ENCODE data around the gene FBXL7. TPM values are rescaled to one million over a fixed set of nuclear protein-coding genes. Genes with fewer than 3 reads are reported as not detected.
"Not testable (repeated sequence)": the region's sequence is repeated elsewhere in the genome, so short reads cannot be mapped to it uniquely, and the experiment has no call there.

FBXL7 gene
- total and polyA plus RNA-seq, 12 donors = 8.7 to 33.4 (median 23.5) TPM

DNA sequence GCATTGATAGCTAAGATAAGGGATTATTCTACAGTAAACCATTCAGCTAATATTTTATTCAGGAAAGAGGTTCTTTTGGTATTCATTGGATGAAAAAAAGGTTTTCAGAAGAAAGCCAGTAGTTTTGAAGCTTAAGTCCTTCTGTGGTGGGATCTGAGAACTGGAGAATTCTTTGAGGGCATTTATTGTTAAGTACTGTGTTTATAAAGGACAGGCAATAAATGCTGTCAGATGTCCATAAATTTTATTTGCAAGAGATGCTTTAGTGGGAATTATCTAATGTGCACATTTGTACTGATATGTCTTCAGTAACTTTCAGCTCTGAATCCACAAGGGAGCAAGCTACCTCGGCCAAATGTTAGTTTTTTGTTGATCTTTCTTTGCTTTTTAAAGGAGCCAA, 358.3 kb downstream of the FBXL7 start:
- intact Hi-C loops (cut with DNase I) = no loop called here

DNA sequence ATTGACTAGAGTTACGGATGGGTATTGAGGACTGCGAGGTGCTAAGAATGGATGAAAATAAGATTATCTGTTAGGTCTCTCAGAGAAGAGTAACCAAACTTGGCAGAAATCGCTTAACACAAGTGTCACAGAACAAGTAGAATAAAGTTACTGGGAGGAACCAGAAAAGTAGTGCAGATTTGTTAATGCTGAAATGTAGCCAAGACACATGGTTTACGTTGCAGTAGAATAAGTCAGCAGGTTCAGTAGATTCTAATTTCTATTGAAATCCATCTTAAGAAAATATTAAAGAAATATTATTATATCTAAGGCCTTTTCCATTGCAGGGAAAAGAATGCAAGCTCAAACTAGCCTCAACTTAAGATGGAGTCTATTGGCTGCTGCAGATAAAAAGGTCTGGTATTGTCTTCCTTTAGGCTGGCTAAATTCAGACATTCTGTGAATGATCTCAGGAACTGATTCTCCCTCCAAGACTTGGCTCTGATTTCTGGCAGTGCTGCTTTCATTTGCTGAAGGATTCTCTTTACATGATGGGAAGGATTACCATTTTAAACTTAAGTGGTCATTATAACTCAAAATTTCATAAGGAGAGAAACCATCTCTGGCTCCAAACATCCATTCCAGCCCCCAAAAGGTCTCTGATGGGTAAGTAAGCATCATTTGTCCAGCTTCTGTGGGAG, 364.7 kb downstream of the FBXL7 start:
- Histone ChIP-seq H3K27me3 (no peaks in the 10 kb centered on the region), H3K4me3 (no peak overlapping the region), H3K4me1 (peaks cover 0 to 34% (median 9%) of the 10 kb centered on the region in 9 donors), H3K9me3 (peaks cover 0 to 35% (median 0%) of the 10 kb centered on the region in 11 donors), H3K36me3 (no peaks in the 10 kb centered on the region), H3K27ac (no peak overlapping the region)
- 79 to 82% methylated on average over 4 of the region's 4 CpGs for WGBS, 2 donors
- TF ChIP-seq, protein P1, sequence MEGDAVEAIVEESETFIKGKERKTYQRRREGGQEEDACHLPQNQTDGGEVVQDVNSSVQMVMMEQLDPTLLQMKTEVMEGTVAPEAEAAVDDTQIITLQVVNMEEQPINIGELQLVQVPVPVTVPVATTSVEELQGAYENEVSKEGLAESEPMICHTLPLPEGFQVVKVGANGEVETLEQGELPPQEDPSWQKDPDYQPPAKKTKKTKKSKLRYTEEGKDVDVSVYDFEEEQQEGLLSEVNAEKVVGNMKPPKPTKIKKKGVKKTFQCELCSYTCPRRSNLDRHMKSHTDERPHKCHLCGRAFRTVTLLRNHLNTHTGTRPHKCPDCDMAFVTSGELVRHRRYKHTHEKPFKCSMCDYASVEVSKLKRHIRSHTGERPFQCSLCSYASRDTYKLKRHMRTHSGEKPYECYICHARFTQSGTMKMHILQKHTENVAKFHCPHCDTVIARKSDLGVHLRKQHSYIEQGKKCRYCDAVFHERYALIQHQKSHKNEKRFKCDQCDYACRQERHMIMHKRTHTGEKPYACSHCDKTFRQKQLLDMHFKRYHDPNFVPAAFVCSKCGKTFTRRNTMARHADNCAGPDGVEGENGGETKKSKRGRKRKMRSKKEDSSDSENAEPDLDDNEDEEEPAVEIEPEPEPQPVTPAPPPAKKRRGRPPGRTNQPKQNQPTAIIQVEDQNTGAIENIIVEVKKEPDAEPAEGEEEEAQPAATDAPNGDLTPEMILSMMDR (IDR thresholded peaks at IDR 0.05) = no peak
- intact Hi-C loops (cut with DNase I) = no loop called here
- DNase-seq (no peak), ATAC-seq (no peak)

More for the DNA sequence above, 358.3 kb downstream of the FBXL7 start:
- TF ChIP-seq, protein P1 (IDR thresholded peaks at IDR 0.05) = no peak
- H3K4me3 ChIP-seq = no peak overlapping the region
- ATAC-seq (no peak), DNase-seq (no peak)
- no peaks in the 10 kb centered on the region for H3K36me3 ChIP-seq
- H3K4me1 ChIP-seq = peaks cover 0 to 49% (median 29%) of the 10 kb centered on the region in 9 donors
- H3K9me3 ChIP-seq = peaks cover 0 to 34% (median 0%) of the 10 kb centered on the region in 11 donors
- H3K27me3 ChIP-seq = no peaks in the 10 kb centered on the region
- no peak overlapping the region for H3K27ac ChIP-seq
- 63 to 67% methylated on average over 1 of the region's 1 CpG for WGBS, 2 donors

- DNase-seq; intact Hi-C loops (cut with DNase I); ATAC-seq: not testable (repeated sequence)
Observed at GRCh38 chr5:15872259-15872658, 372.3 kb downstream of the FBXL7 start.

DNA sequence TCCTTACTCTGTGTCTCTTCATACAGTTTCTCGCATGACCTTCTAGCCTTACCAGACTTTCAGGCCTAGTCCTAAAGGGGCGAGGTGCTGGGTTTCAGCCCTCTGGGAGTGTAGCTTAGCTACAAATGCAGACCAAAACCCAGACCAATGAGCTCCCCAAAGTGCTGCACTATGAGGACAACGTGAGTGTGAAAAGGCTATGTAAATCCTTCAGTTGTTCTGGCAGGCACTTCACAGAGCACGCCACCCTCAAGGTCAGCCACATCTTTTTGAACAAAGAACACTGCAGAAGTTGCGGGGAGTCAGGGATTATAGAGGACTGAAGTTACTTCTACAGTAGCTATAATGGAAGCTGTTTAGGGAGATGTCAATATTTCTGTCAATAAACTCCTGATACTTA, 377.9 kb downstream of the FBXL7 start:
- Histone ChIP-seq H3K27me3 (no peaks in the 10 kb centered on the region), H3K36me3 (no peaks in the 10 kb centered on the region), H3K9me3 (peaks cover 0 to 13% (median 0%) of the 10 kb centered on the region in 11 donors), H3K27ac (no peak overlapping the region), H3K4me3 (no peak overlapping the region), H3K4me1 (peaks cover 0 to 14% (median 0%) of the 10 kb centered on the region in 9 donors)
- WGBS, 2 donors = 65 to 73% methylated on average over 5 of the region's 5 CpGs
- no peak for DNase-seq
- ATAC-seq = peak in 2 of 8 donors; percentile 33 to 35
- TF ChIP-seq, protein P1 (IDR thresholded peaks at IDR 0.05) = no peak
- intact Hi-C loops (cut with DNase I) = no loop called here

More at GRCh38 chr5:15872259-15872658, 372.3 kb downstream of the FBXL7 start:
- H3K27me3 ChIP-seq, H3K36me3 ChIP-seq, H3K4me1 ChIP-seq, H3K27ac ChIP-seq, H3K4me3 ChIP-seq: not testable (repeated sequence)
- 97 to 98% methylated on average over 1 of the region's 1 CpG for WGBS, 2 donors
- H3K9me3 ChIP-seq = peaks cover 0 to 50% (median 0%) of the 10 kb centered on the region in 11 donors

DNA sequence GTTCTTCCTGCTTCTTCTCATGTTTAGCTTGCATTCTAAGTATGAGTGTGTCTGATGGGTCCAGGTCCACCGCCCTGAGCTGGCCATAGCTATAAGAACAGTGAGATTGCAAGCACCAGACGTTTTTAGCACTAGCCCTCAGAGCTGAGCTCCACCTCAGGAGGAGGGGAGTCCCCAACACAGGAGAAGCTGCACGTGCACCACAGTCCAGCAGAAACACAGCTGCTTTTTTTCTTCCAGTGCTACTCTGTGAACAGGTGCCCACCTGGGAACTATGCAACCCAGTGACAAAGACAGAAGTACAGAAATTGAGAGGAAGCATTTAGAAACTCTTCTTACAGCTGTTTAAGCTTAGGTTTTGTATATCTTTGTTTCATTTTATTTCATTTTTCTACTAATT, 380.2 kb downstream of the FBXL7 start:
- ATAC-seq (no peak), DNase-seq (no peak)
- TF ChIP-seq, protein P1 (IDR thresholded peaks at IDR 0.05) = no peak
- Histone ChIP-seq H3K4me1 (peaks cover 0 to 14% (median 0%) of the 10 kb centered on the region in 9 donors), H3K27me3 (no peaks in the 10 kb centered on the region), H3K9me3 (peaks cover 0 to 13% (median 0%) of the 10 kb centered on the region in 11 donors), H3K27ac (no peak overlapping the region), H3K36me3 (no peaks in the 10 kb centered on the region), H3K4me3 (no peak overlapping the region)
- intact Hi-C loops (cut with DNase I) = no loop called here
- WGBS, 2 donors = 45 to 53% methylated on average over 3 of the region's 3 CpGs

Measured in heart right ventricle (tissue), 16 donors.